ENCODE results near the gene ITPK1.
"Not testable (repeated sequence)": the region's sequence is repeated elsewhere in the genome, so short reads cannot be mapped to it uniquely, and the experiment has no call there.

ITPK1 gene

DNA sequence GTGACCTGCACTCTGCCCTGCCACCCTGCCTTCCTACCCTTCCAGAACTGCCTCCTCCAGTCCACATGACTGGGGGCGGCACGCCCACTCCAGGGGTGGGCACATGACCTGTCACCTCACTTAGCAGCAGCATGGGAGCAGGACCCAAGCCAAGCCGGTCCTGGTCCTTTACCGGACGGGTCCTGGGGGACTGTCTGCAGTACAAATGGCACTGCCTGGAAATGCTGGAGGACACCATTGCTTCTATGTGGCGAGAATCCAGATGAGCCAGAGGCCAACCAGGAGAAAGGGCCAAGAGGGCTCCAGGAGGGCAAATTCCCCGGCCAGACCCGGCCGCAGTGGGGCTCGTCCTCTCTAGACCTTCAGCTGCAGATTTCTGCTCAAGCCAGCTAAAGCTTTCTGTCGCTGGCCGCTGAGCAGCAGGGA lies 33.1 kb downstream of the ITPK1 start:
- DNase-seq = no peak

DNA sequence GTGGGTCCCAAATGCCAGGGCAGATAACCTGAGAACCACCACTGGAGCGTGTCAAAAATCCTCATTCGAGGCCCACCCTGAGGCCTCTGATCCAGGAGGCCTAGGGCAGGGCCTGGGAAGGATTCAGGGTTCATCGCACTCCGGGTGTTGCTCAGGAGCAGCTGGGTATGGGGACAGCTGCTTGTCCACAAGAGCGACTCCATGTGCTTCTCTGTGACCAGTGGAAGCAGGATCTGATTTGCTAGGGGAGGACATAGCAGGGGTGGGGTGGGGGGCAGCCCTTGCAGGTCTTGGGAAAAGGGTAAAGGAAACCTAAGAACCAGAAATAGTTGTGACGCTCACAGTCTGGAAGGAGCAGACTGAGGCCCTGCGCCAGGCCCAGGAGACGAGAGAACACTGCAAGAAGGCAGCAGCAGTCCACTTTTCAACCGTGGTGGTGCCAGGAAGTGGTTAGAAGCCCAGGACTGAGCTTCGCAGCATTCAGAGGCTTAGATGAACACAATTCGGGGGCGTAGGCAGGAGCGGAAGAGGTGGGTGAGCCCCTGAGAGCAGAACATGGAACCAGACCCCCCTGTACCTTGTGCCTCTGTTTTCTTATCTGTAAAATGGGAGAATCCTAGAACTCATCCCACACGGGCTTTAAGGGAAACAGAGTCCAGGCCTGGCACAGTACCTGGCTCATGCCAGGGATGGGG lies 33.7 kb downstream of the ITPK1 start:
- DNase-seq = peak in 1 of 2 experiments; percentile 20

DNA sequence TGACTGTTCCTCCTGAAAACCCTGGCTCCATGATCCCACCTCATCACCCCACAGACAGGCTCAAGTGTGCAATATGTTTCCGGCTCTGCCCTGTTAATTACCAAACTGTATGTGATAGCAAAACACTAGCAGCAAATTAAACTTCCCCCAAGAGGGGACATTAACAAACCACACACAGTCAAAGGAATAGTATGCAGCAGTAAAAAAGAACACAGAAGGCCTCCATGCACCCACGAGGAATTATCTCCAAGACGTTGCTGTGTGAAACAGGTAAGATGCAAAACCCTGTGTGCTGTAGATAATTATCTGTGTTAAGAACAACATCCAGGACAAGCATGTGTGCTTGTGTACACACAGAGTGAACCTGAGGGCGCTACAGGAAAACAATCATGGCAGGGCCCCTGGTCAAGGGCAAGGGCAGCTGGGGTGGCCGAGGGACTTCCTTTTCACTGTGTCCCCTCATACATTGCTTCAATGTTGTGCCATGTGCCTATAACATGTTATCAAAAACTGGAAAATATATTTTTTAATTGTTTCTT lies 35.8 kb downstream of the ITPK1 start:
- no peak for DNase-seq

DNA sequence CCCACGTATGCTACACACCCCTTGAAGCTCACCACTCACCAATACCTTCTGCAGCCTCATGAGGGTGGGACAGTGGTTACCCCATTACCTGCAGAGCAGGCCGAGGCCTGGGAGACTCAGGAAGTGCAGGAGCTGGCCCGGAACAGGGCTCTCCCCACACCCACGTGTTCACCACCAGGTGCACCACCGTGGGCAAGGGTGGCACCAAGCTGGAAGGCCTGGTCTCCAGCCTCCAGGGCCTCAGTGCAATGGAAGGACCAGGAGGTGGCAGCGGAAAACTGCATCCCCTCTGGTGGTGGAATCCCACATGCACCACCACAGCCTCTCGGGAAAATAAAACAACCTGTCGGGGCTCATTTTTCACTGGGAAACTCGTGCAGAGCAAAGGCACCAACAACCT lies 36.4 kb downstream of the ITPK1 start:
- no peak for DNase-seq

DNA sequence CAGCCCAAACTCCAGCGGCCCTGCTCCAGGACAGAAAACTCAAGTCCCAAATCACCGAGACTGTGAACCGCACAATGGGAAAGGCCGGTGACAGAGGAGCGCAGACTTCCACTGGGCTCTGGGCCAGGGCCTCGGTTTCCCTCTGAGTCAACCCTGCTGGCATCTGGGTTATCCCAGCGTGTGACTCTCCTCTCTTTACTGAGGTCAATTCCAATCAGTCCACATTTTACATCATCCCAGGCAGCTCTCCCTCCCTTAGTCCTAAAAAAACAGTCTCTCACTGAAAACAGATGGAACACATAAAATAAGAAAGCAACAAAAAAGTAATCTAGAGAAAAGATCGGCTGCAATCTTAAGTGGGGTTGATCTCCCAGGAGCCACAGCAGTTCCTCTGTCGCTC lies 36.9 kb downstream of the ITPK1 start:
- no peak for DNase-seq

DNA sequence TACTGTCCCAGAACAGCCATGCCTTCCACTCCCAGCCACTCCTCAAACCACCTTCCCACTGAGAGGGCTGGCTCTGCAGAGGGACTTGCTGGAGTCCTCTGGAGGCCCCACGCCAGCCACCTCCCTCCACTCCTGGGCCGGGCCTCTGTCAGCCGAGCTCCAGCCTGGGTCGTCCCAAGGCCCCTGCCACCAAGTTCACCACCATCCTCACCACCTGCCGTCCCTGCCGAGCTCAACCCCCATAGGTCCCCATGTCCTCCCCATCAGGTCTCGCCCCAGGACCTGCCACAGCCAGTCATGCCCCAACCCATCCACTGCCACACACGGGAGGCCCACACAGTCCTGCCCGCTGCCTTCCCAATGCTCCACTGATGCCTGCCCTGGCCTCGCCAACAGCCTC lies 39.0 kb downstream of the ITPK1 start:
- DNase-seq = no peak

DNA sequence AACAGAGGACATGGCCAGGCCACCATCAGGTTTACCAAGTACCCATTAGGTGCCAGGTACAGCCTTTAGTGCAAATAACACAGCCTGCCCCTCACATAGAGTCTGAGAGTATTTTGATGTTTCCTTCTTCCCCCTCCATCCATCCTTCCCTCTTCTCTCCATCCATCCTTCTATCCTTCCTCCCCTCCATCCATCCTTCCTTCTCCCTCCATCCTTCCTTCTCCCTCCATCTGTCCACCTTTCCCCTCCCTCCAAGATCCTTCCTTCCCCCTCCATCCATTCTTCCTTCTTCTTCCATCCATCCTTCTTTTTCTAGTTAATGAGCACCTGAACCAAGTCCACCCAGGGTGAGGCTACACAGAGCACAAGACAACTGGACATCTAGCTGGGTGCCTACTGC lies 39.8 kb downstream of the ITPK1 start:
- DNase-seq = no peak

DNA sequence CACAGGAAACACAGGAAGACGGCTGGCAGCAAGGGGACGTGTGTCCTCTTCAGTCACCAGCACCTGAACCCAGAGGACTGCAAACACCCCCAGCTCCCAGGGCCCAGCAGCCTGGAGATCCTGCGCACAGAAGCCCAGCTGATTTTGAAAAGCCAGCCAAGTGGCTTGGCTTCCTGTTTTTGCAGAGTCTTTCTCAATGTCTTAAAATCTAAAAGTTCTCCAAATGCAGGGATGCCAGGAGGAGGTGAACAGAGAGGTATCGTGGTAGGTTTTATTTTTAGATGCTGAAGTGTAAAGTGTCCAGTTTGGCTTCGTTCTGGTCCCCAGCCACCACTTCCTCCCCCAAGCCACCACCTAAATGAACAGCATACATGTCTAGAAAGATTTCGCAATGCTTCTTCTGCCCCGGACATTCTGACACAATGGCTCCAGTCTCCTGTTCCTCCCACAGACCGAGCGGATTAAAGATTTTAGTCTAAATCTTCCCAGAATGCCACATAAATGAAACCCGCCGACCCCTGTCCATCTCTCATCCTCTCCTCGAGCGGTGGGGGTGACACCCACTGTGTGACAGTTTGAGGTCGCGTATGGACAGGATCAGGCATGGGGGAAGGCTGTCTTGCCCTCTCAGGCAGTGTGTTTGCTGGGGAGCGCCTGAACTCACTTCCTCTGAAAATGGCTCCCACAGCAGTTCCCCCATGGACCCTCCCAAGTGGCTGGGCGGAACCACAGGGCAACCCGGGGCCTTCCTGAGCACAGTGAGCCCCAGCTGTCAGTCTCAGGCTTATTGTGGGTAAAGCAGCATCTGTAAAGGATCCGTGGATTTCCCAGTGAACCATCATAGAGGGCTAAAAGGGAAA lies 41.6 kb downstream of the ITPK1 start:
- DNase-seq = peak; percentile 97 to 98

DNA sequence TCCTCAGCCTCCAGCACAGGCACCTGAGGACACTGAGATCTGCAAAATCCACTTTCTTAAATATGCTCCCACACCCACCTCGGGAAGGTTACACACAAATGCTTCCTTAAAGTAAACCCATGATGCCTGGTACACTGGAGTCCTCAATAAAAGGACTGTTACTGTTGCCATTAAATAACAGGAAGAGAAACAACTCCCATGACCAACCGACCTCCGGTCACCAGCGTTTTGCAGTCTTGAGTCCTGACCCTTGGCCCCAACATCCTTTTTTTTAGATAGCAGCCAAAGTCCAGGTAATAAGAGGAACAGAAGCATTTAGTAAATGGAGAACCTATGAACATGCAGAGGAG lies 42.4 kb downstream of the ITPK1 start:
- peak in 1 of 2 experiments; percentile 12 for DNase-seq

DNA sequence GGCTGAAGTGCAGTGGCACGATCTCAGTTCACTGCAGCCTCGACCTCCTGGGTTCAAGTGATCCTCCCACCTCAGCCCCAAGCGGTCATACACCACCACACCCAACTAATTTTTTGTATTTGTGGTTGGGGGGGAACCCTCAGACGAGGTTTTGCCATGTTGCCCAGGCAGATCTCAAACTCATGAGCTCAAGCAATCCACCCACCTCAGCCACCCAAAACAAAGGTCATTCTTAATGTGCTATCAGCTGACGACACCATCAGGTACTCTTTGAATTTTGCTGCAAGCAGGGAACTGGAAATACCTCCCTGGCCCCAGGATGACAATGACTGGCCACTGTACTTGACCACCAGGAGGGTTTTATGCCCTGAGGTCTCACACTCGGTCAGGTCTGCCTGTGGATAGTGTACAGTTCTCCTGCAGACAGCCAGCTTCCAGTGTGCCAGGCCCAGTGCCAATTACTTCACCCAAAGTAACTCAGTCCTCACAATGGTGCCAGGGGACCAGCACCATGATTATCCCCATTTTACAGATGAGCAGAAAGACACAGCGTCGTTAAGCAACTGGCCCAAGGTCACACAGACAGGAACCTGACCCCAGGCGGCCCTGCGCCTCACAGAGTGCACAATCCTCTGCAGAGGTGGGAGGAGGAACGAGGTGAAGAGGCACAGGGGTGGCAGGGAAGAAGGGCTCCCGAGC lies 42.9 kb downstream of the ITPK1 start:
- DNase-seq = no peak

DNA sequence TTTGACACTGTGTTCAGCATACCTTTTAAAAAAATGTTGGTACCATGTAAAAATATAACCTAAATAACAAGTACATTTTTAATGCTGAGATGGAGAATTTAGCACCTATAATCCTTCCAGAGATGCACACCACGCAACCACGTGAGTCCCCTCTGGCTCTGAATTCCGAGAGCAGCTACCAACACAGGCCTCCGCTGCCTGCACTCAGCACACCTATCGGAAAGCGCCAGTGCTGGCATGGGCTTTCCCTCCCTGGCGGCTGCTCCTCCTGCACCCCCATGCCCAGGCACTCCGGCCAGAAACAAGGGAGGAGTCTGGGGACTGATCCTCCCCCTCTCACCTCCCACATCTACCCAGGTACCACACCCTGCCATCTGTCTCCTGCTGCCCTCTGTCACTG lies 47.0 kb downstream of the ITPK1 start:
- no peak for DNase-seq

DNA sequence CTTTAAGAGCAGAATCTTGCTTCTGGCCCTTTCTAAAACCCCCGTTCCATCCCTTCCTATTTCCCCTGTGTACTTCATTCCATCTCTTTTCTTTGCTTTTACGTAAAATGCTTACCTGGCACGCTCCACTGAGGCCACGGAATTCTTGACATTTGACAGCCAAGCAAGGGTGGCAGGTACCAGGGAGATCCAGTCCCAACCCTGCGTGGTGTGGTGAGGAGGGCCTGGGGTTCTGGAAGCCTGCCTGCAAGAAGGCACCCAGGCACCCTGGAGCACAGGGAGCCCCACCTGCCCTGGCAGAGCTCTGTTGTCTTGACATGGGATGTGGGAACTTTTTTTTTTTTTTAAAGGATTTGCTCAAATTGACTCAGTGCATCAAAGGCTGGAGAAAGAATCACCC lies 48.6 kb downstream of the ITPK1 start:
- no peak for DNase-seq

DNA sequence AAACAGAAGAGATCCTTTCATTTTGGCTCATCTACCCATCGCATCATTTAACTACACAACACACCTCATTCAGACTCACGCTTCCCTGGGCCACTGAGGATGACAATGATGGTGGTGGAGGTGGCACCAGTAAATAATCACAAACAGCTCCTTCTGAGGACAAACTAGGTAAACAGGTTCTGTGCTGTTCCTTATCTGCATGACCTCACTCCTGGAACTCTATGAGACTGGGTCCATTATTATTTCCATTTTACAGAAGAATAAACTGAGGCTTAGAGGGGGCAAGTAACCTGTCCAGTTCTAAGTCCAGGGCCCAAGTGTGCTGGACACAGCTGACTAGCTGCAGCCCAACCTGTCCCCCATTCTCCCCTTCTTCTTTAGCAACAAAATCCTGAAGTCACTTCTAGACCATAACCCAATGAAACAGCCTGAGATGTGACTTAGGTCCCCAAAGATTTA lies 50.4 kb downstream of the ITPK1 start:
- no peak for DNase-seq

DNA sequence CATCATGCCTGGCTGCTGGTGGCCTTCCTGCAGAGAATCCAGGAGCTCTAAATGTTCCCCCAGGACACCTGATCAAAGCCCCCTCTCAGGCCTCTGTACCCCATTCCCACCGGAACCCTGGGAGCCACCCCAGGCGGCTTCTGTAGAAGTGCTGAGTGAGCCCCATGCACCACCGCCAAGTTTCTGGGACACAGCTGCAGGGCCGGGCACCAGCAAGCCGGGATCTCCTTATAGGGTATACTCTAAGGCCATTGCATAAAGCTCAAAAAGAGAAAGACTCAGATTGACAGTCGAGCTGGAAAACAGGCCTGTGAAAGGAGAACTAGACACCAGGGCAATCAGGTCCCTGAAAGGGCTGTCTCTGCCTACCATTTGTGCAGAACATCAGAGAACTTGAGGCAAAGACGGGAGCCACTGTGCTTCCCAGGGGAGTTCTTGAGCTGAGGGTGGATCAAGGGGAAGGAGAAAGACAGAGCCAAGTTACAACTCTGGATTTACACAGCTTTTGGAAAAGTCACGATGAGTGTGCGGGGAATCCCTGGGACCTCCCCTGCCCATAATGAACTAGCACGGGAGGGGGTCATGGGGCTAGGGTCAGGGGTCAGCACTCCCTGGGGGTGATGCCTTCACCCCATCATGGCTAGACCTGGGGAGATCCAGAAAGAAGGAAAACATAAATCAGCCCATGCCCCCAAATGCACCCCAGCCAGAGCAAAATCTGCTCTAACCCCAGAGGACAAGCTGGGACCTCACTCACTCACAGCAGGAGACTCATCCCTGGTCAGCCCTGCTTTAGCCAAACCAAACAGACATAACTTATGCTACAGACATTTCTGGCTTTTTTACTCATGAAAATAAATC lies 51.1 kb downstream of the ITPK1 start:
- DNase-seq = no peak

DNA sequence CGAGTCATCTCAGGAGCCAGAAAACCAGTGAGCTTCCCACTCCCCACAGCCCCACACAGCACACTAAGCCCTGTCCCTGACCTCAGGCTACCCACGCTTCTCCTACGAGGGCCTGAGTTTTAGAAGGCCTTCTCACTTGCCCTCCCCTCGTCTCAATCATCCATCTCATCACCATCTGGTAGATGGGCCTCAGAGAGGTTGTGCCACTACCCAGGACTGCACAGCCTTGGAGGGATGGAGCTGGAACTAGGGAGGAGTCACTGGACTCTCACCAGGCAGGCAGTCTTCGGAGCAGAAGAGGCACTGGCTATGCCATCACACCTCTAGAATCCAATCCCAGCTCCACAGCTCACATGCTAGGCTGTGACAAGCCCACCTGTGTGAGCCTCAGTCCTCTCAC lies 52.3 kb downstream of the ITPK1 start:
- DNase-seq = no peak

DNA sequence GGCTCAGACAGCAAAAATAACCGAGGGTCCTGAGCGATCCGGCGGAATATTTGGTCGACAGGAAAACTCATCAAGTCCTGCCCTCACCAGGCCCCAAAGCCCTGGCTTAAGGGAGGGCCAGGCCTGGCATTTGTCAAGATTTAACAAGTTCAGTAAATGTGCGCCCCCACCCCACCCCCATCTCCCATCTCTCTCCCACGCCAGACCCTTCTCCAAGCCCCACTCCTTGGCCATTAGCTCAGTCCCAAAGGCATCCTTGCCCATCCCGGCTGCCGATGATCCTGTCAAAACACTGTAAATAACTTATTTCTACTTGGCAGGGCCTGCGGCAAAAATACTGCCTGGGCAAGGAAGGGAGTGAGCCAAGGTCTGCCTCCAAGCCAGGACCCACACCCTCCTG lies 52.8 kb downstream of the ITPK1 start:
- no peak for DNase-seq

DNA sequence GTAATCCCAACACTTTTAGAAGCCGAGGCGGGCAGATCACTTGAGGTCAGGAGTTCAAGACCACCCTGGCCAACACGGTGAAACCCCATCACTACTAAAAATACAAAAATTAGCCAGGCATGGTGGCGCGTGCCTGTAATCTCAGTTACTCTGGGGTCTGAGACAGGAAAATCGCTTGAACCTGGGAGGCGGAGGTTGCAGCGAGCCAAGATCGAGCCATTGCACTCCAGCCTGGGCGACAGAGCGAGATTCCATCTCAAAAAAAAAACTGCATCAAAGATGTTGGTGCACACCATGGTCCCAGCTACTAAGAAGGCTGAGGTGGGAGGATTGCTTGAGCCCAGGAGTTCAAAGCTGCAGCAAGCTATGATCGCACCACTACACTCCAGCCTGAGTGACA lies 53.7 kb downstream of the ITPK1 start:
- DNase-seq = not testable (repeated sequence)

DNA sequence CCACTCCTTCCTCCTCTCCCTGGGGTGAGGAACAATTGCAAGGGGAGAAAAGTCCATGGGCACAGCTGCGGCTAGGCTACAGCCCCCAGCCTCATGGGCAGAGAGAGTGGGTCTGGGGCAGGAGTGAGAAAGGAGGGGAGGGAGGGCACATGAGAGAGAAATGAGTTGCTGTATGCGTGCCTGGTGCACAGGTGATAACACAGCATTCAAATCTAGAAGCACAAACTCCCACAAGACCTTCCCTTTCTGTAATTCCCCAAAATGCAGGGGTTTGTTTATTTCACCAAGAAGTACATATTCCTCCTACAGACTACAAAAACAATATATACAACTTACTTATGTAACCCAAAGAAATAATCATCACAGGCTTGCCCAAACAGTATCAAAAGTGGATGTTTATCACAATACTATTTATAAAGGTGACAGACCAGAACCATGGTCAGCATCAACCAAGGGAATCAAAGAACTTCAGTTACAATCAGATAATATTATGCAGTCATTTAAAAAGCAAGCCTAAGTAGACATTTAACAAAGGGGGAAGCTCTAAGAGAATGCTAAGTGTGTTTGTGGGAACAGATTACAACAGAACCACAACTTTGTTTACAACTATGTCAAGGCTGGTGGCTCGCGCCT lies 54.2 kb downstream of the ITPK1 start:
- DNase-seq = no peak

DNA sequence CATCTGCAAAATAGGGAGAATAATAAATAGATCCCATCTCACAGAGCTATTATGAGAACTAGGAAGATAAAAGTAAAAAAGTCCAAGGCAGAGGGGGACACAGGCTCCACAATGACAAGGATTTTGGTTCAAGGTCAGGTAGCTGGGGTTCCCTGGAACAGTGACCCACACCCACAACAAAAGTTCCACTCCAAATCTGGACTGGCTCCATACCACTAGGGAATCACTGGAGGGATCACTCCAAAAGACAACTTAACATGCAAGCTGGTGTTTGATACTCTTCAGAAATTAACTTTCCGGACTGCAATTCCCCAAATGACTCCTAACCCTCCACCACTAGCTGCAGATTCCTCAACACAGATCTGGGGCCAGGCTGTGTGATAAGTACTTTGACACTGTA lies 54.9 kb downstream of the ITPK1 start:
- no peak for DNase-seq

DNA sequence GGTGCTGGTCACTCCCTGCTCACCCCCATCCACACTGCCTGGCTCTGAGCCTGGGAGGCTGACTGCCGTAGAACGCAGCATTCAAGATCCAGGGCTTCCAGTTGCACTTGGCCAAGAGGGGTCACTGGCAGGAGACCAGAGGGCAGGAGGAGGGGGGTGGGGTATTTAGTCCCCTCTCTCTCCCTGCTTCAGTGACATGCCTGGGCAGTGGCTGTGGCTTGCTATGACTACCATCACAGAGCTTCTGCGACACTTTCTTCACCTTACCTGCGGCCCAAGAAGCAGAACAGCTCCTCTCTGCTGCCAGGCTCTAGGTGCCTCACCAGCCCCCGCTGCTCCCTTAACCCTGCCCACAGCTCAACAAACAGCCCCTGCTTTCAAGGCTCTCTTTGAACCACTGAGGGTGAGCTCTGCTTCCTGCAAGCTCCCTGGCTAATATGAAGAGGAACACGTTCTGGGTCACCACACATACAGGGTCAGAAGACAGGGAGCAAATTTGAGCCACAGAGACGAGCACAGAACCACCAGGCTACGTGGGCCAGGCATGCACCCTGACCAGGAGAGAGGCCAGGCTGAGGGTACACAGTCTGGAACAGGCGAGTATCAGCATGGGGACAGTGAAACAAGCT lies 55.7 kb downstream of the ITPK1 start:
- peak in 1 of 2 experiments; percentile 23 for DNase-seq

DNA sequence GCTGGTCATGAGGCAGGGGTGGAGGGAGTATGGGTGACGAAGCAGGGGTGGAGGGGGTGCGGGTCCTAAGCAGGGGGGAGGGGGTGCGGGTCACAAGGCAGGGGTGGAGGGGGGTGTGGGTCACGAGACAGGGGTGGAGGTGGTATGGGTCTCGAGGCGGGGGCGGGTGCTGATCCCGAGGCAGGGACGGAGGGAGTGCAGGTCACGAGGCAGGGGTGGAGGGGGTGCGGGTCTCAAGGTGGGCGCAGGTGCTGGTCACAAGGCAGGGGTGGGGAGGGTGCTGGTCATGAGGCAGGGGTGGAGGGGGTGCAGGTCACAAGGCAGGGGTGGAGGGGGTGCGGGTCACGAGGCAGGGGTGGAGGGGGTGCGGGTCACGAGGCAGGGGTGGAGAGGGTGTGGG lies 56.5 kb downstream of the ITPK1 start:
- no peak for DNase-seq
